Endothelial cell of umbilical vein (primary cell): Measurements from ENCODE around the gene COL26A1. TPM values are rescaled to one million over a fixed set of nuclear protein-coding genes. Genes with fewer than 3 reads are reported as not detected.

Experiments used
- BruUV-seq: library from RNA; stranded (reverse); fragments of 400-500 nt; replicated peaks from 2 replicates; lab custom pipeline; 2021; lab: Mats Ljungman, UMichigan
- CTCF ChIA-PET: fragments of 300-600, 350-600 bp; sonication (Branson Sonifier 250); formaldehyde crosslinking; loops from one replicate; lab custom pipeline; 2021; ENCODE audit warnings: antibody characterized with exemption, inconsistent platforms; lab: Charles Lee
- POLR2A ChIA-PET: fragments of 300-600, 350-600 bp; sonication (Branson Sonifier 250); formaldehyde crosslinking; loops from one replicate; lab custom pipeline; 2021; ENCODE audit warnings: antibody characterized with exemption, inconsistent platforms; lab: Charles Lee
- DNase-seq: peaks from one replicate; pipeline ENCODE4 v3.0.0-alpha.2; 2011; ENCODE audit warnings: low read depth, low spot score
- FAIRE-seq: peaks from 2 replicates; lab custom pipeline; 2011; peaks lifted over from hg19 to GRCh38; lab: Jason Lieb, UNC
- H2AFZ ChIP-seq: 2 replicates; pipeline ENCODE4 v1.6.0; 2012; ENCODE audit warnings: low read depth, low read length, control low read depth, inconsistent platforms
- H3K27ac ChIP-seq: 2 replicates; pipeline ENCODE4 v1.5.1; 2011; ENCODE audit warnings: low read depth, mild to moderate bottlenecking, control low read depth, low read length, moderate library complexity; ENCODE audit not compliant: insufficient read depth
- H3K27me3 ChIP-seq, 2 experiments: 2 replicates each; pipeline versions ENCODE4 v1.6.0 to v1.6.1; 2011; ENCODE audit warnings: low read length in 2 of 2, mixed read lengths in 1 of 2; ENCODE audit not compliant: control insufficient read depth in 2 of 2, insufficient read depth in 2 of 2
- H3K36me3 ChIP-seq, 2 experiments: 2 replicates in 1 of 2; 3 replicates in 1 of 2; pipeline ENCODE4 v1.5.1; 2011; ENCODE audit warnings: low read length in 2 of 2, mild to moderate bottlenecking in 1 of 2, moderate library complexity in 1 of 2; ENCODE audit not compliant: control insufficient read depth in 2 of 2, insufficient read depth in 2 of 2; ENCODE audit errors: extremely low read depth in 1 of 2
- H3K4me1 ChIP-seq: 3 replicates; pipeline ENCODE4 v1.5.1; 2011; ENCODE audit warnings: mild to moderate bottlenecking, low read length; ENCODE audit not compliant: control insufficient read depth, insufficient read depth; ENCODE audit errors: extremely low read depth
- H3K4me2 ChIP-seq: 2 replicates; pipeline ENCODE4 v1.6.1; 2011; ENCODE audit warnings: low read length, control low read depth, mixed read lengths; ENCODE audit not compliant: insufficient read depth
- H3K4me3 ChIP-seq, 3 experiments: fragments of 200-600 bp in 1 of 3; sonication (generic), shearing (Covaris generic) in 1 of 3; replicated peaks in 1 of 3; 2 replicates each; pipeline ENCODE4 v1.5.1; 2011 to 2016; ENCODE audit warnings: control low read depth in 3 of 3, low read length in 3 of 3, mild to moderate bottlenecking in 2 of 3, inconsistent platforms in 1 of 3, low read depth in 1 of 3, moderate library complexity in 1 of 3; ENCODE audit not compliant: insufficient read depth in 1 of 3
- H3K79me2 ChIP-seq: 2 replicates; pipeline ENCODE4 v1.6.0; 2012; ENCODE audit warnings: low read length, inconsistent platforms; ENCODE audit not compliant: control insufficient read depth, insufficient read depth
- H3K9ac ChIP-seq: replicated peaks from 2 replicates; pipeline ENCODE3; 2011; ENCODE audit warnings: low read length, control low read depth; ENCODE audit not compliant: insufficient read depth; ENCODE audit errors: extremely low read depth
- H3K9me1 ChIP-seq: replicated peaks from 3 replicates; pipeline ENCODE4 v1.6.0; 2011; ENCODE audit warnings: mild to moderate bottlenecking, low read length; ENCODE audit not compliant: control insufficient read depth, insufficient read depth; ENCODE audit errors: extremely low read depth
- H3K9me3 ChIP-seq: replicated peaks from 2 replicates; pipeline ENCODE4 v1.5.1; 2012; ENCODE audit warnings: low read length, inconsistent platforms; ENCODE audit not compliant: control insufficient read depth, insufficient read depth
- H4K20me1 ChIP-seq: replicated peaks from 2 replicates; pipeline ENCODE3; 2011; ENCODE audit warnings: mild to moderate bottlenecking, low read length; ENCODE audit not compliant: control insufficient read depth, insufficient read depth; ENCODE audit errors: extremely low read depth
- CTCF ChIP-seq, 2 donors: IDR thresholded peaks; 1 replicate in 1 of 2; 2 replicates in 1 of 2; pipeline ENCODE4 v1.5.1; 2011; ENCODE audit warnings: low read length in 2 of 2, mild to moderate bottlenecking in 2 of 2, moderate library complexity in 2 of 2, control low read depth in 1 of 2, inconsistent platforms in 1 of 2, low read depth in 1 of 2; ENCODE audit not compliant: insufficient read depth in 1 of 2; ENCODE audit errors: extremely low read depth in 1 of 2
- EZH2 ChIP-seq: IDR thresholded peaks from 2 replicates; pipeline ENCODE4 v1.6.1; 2012; ENCODE audit warnings: borderline replicate concordance, low read depth, mild to moderate bottlenecking, moderate library complexity, low read length, inconsistent platforms; ENCODE audit not compliant: severe bottlenecking
- FOS ChIP-seq: IDR thresholded peaks from 2 replicates; pipeline ENCODE4 v1.6.1; 2011; ENCODE audit warnings: mild to moderate bottlenecking, low read length, moderate library complexity, borderline replicate concordance; ENCODE audit not compliant: insufficient read depth
- JUN ChIP-seq: IDR thresholded peaks from 2 replicates; pipeline ENCODE4 v1.6.1; 2011; ENCODE audit warnings: borderline replicate concordance, low read depth; ENCODE audit not compliant: insufficient read length, insufficient read depth
- MAX ChIP-seq: IDR thresholded peaks from 2 replicates; pipeline ENCODE4 v1.6.1; 2011; ENCODE audit not compliant: insufficient read depth, insufficient read length
- MYC ChIP-seq: IDR thresholded peaks from one replicate; pipeline ENCODE4 v1.6.1; 2011; ENCODE audit warnings: mild to moderate bottlenecking, low read depth, low read length
- POLR2A ChIP-seq: IDR thresholded peaks from 2 replicates; pipeline ENCODE4 v1.6.1; 2012; ENCODE audit warnings: low read depth, mild to moderate bottlenecking, control low read depth, low read length
- dilution Hi-C: fragments of 300-500 bp; cut with MboI; formaldehyde crosslinking; loops from one replicate; pipeline ENCODE4 v1.15.0; 2019; ENCODE audit warnings: low sequenced_read_pairs; ENCODE audit not compliant: extremely low pct_ligation_motif_present
- intact Hi-C: fragments of 100-400 bp; cut with micrococcal nuclease; formaldehyde crosslinking; loops from one replicate; pipeline ENCODE4 v1.10.0; 2022
- polyA plus RNA-seq, 4 experiments: library from polyadenylated mRNA; depleted of rRNA in 3 of 4; stranded (reverse) in 3 of 4; unstranded in 1 of 4; fragments of >200 nt; gene quantifications; 2 replicates each; pipeline versions ENCODE4 v1.2.1 to v1.2.3, GENCODE V29; 2011 to 2012; ENCODE audit warnings: missing spikeins in 1 of 4
- total RNA-seq: library from RNA; stranded (reverse); gene quantifications from 2 replicates; pipeline ENCODE4 v1.2.3, GENCODE V29; 2021

The COL26A1 gene
- total and polyA plus RNA-seq, 2 donors (not counting 3 experiments of a cell fraction or from before 2014, with no cell fraction given) = not detected

DNA sequence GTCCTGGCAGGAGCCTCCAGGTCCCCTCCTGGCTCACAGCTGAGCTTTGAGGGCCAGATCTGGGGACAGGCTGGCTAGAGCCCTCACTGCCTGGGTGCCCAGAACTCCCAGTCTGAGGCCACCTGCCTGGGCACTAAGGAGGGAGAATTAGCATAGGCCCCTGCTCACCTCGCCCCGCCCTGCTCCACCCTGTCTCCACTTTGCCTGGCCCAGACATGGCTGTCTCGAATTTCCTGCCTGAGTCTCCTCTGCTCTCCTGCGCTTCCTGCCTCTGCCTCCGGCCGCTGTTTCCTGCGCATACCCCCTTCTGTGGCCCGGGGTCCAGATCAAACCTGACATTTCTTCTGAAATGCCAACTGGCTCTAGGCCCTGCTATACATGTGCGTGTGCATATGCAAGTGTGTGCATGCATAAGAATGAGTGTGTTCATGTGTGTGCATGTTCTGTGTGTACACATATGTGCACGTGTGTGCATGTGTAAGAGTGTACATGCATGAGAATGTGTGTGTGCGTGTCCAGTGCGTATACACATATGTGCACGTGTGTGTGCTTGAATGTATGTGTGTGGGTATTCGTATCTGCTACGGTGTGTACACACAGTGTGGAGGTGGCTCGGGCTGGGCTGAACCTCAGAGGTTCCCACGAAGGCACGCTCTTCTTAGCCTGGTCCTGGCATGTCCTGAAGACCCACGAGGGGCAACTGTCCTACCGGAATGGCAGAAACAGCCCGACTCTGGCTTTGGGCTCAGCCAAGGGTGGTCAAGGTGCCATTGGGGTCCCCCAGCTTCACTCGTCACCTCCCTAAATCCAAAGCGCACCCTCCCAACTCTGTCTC lies 201.5 kb downstream of the COL26A1 start:
- ChIA-PET CTCF (interaction anchor here (1.1 kb wide), 1 partner anchor 22 kb away, joined by 3 read pairs; no protein-coding TSS in a partner anchor), POLR2A (no interaction called here)
- TF ChIP-seq MAX (no peak), CTCF (IDR thresholded peaks at IDR 0.05; ENCODE audit: extremely low read depth in 1 of 2, insufficient read depth in 1 of 2, low read depth in 1 of 2, low read length in 2 of 2) (no peak), EZH2 (no peak), JUN (no peak), POLR2A (no peak), MYC (no peak), FOS (no peak)
- BruUV-seq = no TSS peak
- Histone ChIP-seq H3K27ac (no peak overlapping the region), H3K36me3 (no peaks in the 10 kb centered on the region), H4K20me1 (no peaks in the 10 kb centered on the region), H3K9me1 (no peaks in the 10 kb centered on the region), H2AFZ (no peak overlapping the region), H3K79me2 (no peaks in the 10 kb centered on the region), H3K4me1 (no peaks in the 10 kb centered on the region), H3K4me2 (no peak overlapping the region), H3K27me3 (peaks cover 7 to 9% of the 10 kb centered on the region in 2 experiments), H3K4me3 (no peak overlapping the region), H3K9me3 (no peaks in the 10 kb centered on the region), H3K9ac (no peak overlapping the region)
- dilution Hi-C loops = no loop called here
- no peak for DNase-seq
- intact Hi-C loops = no loop called here
- no peak for FAIRE-seq
